ENCODE results near the gene OSCP1. TPM values are rescaled to one million over a fixed set of nuclear protein-coding genes. Genes with fewer than 3 reads are reported as not detected.

The OSCP1 gene
- total and polyA plus RNA-seq, 2 experiments from 2014 or later = 6.9 to 10.2 TPM

DNA sequence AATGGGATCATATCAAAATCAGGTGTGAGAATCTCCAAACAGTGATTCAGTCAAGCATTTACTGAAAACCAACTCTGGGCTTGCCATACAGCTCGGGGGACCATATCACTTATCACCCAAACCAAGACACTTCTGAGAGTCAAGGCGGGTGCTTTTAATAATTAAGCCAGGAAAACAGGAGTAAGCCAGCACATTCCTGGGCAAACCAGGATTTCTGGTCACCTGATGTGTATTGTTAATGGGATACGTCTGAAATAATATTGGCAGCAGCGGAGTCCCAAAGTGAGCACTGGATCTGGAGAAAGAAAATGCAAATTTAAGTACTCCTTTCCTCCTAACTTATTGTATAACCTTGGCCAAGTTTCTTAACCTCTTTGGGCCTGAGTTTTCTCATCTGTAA is 17.6 kb downstream of the OSCP1 start:
- DNase-seq = no peak
- no peak overlapping the region for H2AFZ ChIP-seq
- H3K9ac ChIP-seq = no peak overlapping the region
- in situ Hi-C loops (cut with MboI) = no loop called here
- H3K27me3 ChIP-seq (replicated peaks; ENCODE audit: insufficient read depth) = no peaks in the 10 kb centered on the region
- H3F3A ChIP-seq (ENCODE audit: insufficient read depth) = no peaks in the 10 kb centered on the region
- no peaks in the 10 kb centered on the region for H3K4me1 ChIP-seq (ENCODE audit: insufficient read depth)
- no peak overlapping the region for H3K27ac ChIP-seq
- no peak overlapping the region for H3K4me3 ChIP-seq
- 84 to 85% methylated on average over 4 of the region's 4 CpGs for WGBS, 2 experiments (ENCODE audit: low coverage in 1 of 2, low lambda C conversion rate in 2 of 2, missing lambda C conversion rate in 2 of 2)
- no peaks in the 10 kb centered on the region; the same call in 1 of the 2 replicates for H3K36me3 ChIP-seq (ENCODE audit: low read depth)
- H3K79me2 ChIP-seq (ENCODE audit: insufficient read depth) = no peaks in the 10 kb centered on the region
- no peaks in the 10 kb centered on the region for H3K9me3 ChIP-seq (ENCODE audit: low read depth)
- H3K4me2 ChIP-seq (ENCODE audit: unreplicated experiment) = no peak overlapping the region
- TF ChIP-seq EZH2phosphoT487 (IDR thresholded peaks at IDR 0.05; ENCODE audit: insufficient read depth, low read depth) (no peak), EZH2 (IDR thresholded peaks at IDR 0.05; ENCODE audit: insufficient read depth, poor library complexity, severe bottlenecking) (no peak)
- no peaks in the 10 kb centered on the region for H4K20me1 ChIP-seq (ENCODE audit: insufficient read depth)
- H3K9me2 ChIP-seq (ENCODE audit: insufficient read depth) = no peaks in the 10 kb centered on the region

DNA sequence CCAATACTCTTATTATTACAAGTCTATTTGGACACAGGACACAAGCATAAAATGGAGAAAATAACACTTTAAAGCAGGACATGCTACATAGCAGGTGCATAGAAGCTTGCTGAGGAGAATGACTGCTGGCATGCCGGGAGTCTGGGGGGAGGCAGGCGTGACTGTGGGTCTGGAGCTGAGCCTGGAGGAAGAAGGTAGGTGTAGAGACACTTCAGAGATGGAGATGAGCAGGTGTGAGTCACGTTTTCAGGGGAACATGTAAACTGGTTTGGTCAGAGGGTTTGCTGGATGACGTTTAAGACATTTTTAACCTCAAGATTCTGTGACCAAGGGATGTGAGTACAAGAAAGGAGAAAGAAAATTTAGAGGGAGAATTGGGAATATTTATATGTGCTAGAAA is 24.5 kb downstream of the OSCP1 start:
- WGBS, 2 experiments (ENCODE audit: low coverage in 1 of 2, low lambda C conversion rate in 2 of 2, missing lambda C conversion rate in 2 of 2) = 63 to 71% methylated on average over 4 of the region's 4 CpGs
- DNase-seq = peak; percentile 23

GRCh38 chr1:36421649-36422048 is 28.6 kb downstream of the OSCP1 start:
- no peak for TF ChIP-seq EZH2phosphoT487 (IDR thresholded peaks at IDR 0.05; ENCODE audit: insufficient read depth, low read depth)
- no peak for TF ChIP-seq EZH2 (IDR thresholded peaks at IDR 0.05; ENCODE audit: insufficient read depth, poor library complexity, severe bottlenecking)
- no peaks in the 10 kb centered on the region for H4K20me1 ChIP-seq (ENCODE audit: insufficient read depth)
- no peak overlapping the region for H2AFZ ChIP-seq
- H3K27me3 ChIP-seq (replicated peaks; ENCODE audit: insufficient read depth) = no peaks in the 10 kb centered on the region
- in situ Hi-C loops (cut with MboI) = no loop called here
- no peak overlapping the region for H3K27ac ChIP-seq
- 0 out of 2 replicates have a peak, but pooled peaks cover 10% of the 10 kb centered on the region for H3K36me3 ChIP-seq (ENCODE audit: low read depth)
- no peak for DNase-seq
- H3K9me3 ChIP-seq (ENCODE audit: low read depth) = no peaks in the 10 kb centered on the region
- H3K4me3 ChIP-seq = no peak overlapping the region
- no peaks in the 10 kb centered on the region for H3K79me2 ChIP-seq (ENCODE audit: insufficient read depth)
- H3F3A ChIP-seq (ENCODE audit: insufficient read depth) = no peaks in the 10 kb centered on the region
- no peaks in the 10 kb centered on the region for H3K9me2 ChIP-seq (ENCODE audit: insufficient read depth)
- 91 to 94% methylated on average over 7 of the region's 7 CpGs for WGBS, 2 experiments (ENCODE audit: low coverage in 1 of 2, low lambda C conversion rate in 2 of 2, missing lambda C conversion rate in 2 of 2)
- no peak overlapping the region for H3K4me2 ChIP-seq (ENCODE audit: unreplicated experiment)
- H3K9ac ChIP-seq = no peak overlapping the region
- H3K4me1 ChIP-seq (ENCODE audit: insufficient read depth) = peaks cover 7% of the 10 kb centered on the region

More for the DNA sequence above, 24.5 kb downstream of the OSCP1 start:
- Histone ChIP-seq H3K4me1 (ENCODE audit: insufficient read depth) (no peaks in the 10 kb centered on the region), H3K79me2 (ENCODE audit: insufficient read depth) (no peaks in the 10 kb centered on the region), H3K9me3 (ENCODE audit: low read depth) (no peaks in the 10 kb centered on the region), H3K4me3 (no peak overlapping the region), H3K27ac (no peak overlapping the region), H2AFZ (no peak overlapping the region), H3F3A (ENCODE audit: insufficient read depth) (no peaks in the 10 kb centered on the region), H3K4me2 (ENCODE audit: unreplicated experiment) (no peak overlapping the region), H4K20me1 (ENCODE audit: insufficient read depth) (no peaks in the 10 kb centered on the region), H3K9me2 (ENCODE audit: insufficient read depth) (no peaks in the 10 kb centered on the region), H3K9ac (no peak overlapping the region), H3K36me3 (ENCODE audit: low read depth) (peaks cover 10% of the 10 kb centered on the region; the same call in 1 of the 2 replicates), H3K27me3 (replicated peaks; ENCODE audit: insufficient read depth) (no peaks in the 10 kb centered on the region)
- in situ Hi-C loops (cut with MboI) = no loop called here
- TF ChIP-seq EZH2phosphoT487 (IDR thresholded peaks at IDR 0.05; ENCODE audit: insufficient read depth, low read depth) (no peak), EZH2 (IDR thresholded peaks at IDR 0.05; ENCODE audit: insufficient read depth, poor library complexity, severe bottlenecking) (no peak)

DNA sequence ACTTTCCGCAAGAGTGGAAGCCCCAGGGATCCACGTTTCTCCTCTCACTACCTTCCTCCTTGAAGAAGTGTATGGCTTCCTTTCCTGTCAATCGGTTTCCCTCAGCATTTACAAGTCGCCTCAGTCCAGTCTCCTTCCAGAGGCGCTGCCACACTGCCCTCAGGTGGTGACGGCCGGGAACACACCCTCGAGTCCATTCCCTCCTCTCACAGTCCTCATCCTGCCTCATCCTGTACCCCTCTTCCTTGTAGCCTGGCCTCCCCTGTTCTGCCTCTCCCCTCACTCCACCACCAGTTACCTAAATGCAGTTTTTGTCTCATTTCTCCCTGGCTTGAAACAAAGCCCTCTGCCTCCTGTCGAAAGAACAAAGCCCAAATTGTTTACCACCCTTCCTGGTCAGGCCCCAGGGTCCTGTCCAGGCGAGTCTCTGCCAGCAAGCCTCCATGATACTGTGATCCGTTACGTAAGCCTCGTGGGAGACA is 29.4 kb downstream of the OSCP1 start:
- Histone ChIP-seq H3F3A (ENCODE audit: insufficient read depth) (no peaks in the 10 kb centered on the region), H3K9ac (no peak overlapping the region), H3K9me2 (ENCODE audit: insufficient read depth) (no peaks in the 10 kb centered on the region), H3K4me1 (ENCODE audit: insufficient read depth) (peaks cover 7% of the 10 kb centered on the region), H3K9me3 (ENCODE audit: low read depth) (no peaks in the 10 kb centered on the region), H3K36me3 (ENCODE audit: low read depth) (0 out of 2 replicates have a peak, but pooled peaks cover 10% of the 10 kb centered on the region), H4K20me1 (ENCODE audit: insufficient read depth) (no peaks in the 10 kb centered on the region), H3K27me3 (replicated peaks; ENCODE audit: insufficient read depth) (no peaks in the 10 kb centered on the region), H2AFZ (no peak overlapping the region), H3K27ac (no peak overlapping the region), H3K4me3 (no peak overlapping the region), H3K79me2 (ENCODE audit: insufficient read depth) (no peaks in the 10 kb centered on the region), H3K4me2 (ENCODE audit: unreplicated experiment) (no peak overlapping the region)
- peak; percentile 84 for DNase-seq
- 5 to 7% methylated on average over 13 of the region's 13 CpGs for WGBS, 2 experiments (ENCODE audit: low coverage in 1 of 2, low lambda C conversion rate in 2 of 2, missing lambda C conversion rate in 2 of 2)
- TF ChIP-seq EZH2 (IDR thresholded peaks at IDR 0.05; ENCODE audit: insufficient read depth, poor library complexity, severe bottlenecking) (no peak), EZH2phosphoT487 (IDR thresholded peaks at IDR 0.05; ENCODE audit: insufficient read depth, low read depth) (no peak)
- in situ Hi-C loops (cut with MboI) = no loop called here
